Activated naive CD8-positive, alpha-beta T cell treated with anti-CD3 and anti-CD28 coated beads, Interleukin-2, amount 10 ng/mL, durations not matched to agents 7 days and 5 days (primary cell): Measurements from ENCODE around the gene RPL10. TPM values are rescaled to one million over a fixed set of nuclear protein-coding genes. Genes with fewer than 3 reads are reported as not detected.

Source experiments
- ATAC-seq: fragments of 150-1000 bp; cut with Tn5 transposase; one replicate; pipeline ENCODE4 v1.10.0; 2021; ENCODE audit warnings: low read depth, moderate library complexity
- POLR2A ChIA-PET: fragments of 350-600 bp; sonication (Branson Sonifier 250); formaldehyde crosslinking; loops from one replicate; lab custom pipeline; 2021; ENCODE audit warnings: antibody characterized with exemption; lab: Charles Lee
- DNase-seq: peaks from one replicate; pipeline ENCODE4 v3.0.0; 2021
- H3K27ac Mint-ChIP-seq: one replicate; pipeline ENCODE4 v1.8.0; 2022; ENCODE audit warnings: mild to moderate bottlenecking, mixed read lengths
- H3K27me3 Mint-ChIP-seq: one replicate; pipeline ENCODE4 v1.8.0; 2022; ENCODE audit warnings: mild to moderate bottlenecking, moderate library complexity, mixed read lengths
- H3K36me3 Mint-ChIP-seq: one replicate; pipeline ENCODE4 v1.8.0; 2021; ENCODE audit warnings: mild to moderate bottlenecking, mixed read lengths
- H3K4me1 Mint-ChIP-seq: one replicate; pipeline ENCODE4 v1.8.0; 2021; ENCODE audit warnings: mixed read lengths
- H3K4me3 Mint-ChIP-seq: one replicate; pipeline ENCODE4 v1.8.0; 2022; ENCODE audit warnings: mild to moderate bottlenecking, moderate library complexity, mixed read lengths
- H3K9me3 Mint-ChIP-seq: one replicate; pipeline ENCODE4 v1.8.0; 2021; ENCODE audit warnings: mixed read lengths
- microRNA-seq: library from miRNA; unstranded; fragments of <30 nt; microRNA quantifications from one replicate; pipeline ENCODE4 v1.2.0, GENCODE V29; 2022
- total RNA-seq, 2 experiments: library from RNA; stranded (reverse); gene quantifications; one replicate each; pipeline ENCODE4 v1.2.3, GENCODE V29; 2021

Gene RPL10
- total RNA-seq, 2 experiments from 2014 or later: 2,867 to 2,975 TPM

- no peak overlapping the region for H3K27ac Mint-ChIP-seq
- H3K9me3 Mint-ChIP-seq: no peaks in the 10 kb centered on the region
- no peaks in the 10 kb centered on the region for H3K27me3 Mint-ChIP-seq
- POLR2A ChIA-PET: interaction anchor here (0.9 to 1.2 kb wide), 2 partner anchors 14 to 47 kb away, joined by 3 to 4 read pairs; partner anchors contain the start of gene RPL10
- DNase-seq: no peak
- H3K4me3 Mint-ChIP-seq: peak overlapping the region; percentile 28
- H3K36me3 Mint-ChIP-seq: peaks cover 2% of the 10 kb centered on the region
- H3K4me1 Mint-ChIP-seq: peaks cover 3% of the 10 kb centered on the region
- ATAC-seq: no peak
Measured at GRCh38 chrX:154444755-154445246, 46.6 kb downstream of the RPL10 start.

- Mint-ChIP-seq H3K4me1 (peaks cover 3% of the 10 kb centered on the region), H3K27ac (no peak overlapping the region), H3K9me3 (no peaks in the 10 kb centered on the region), H3K36me3 (peaks cover 2% of the 10 kb centered on the region), H3K4me3 (peak overlapping the region; percentile 49), H3K27me3 (no peaks in the 10 kb centered on the region)
- ATAC-seq: no peak
- POLR2A ChIA-PET: interaction anchor here (0.7 to 0.8 kb wide), 2 partner anchors 31 to 48 kb away, joined by 3 read pairs; partner anchors contain the start of gene RPL10
- no peak for DNase-seq
Measured at GRCh38 chrX:154445776-154446175, 47.6 kb downstream of the RPL10 start.

DNA sequence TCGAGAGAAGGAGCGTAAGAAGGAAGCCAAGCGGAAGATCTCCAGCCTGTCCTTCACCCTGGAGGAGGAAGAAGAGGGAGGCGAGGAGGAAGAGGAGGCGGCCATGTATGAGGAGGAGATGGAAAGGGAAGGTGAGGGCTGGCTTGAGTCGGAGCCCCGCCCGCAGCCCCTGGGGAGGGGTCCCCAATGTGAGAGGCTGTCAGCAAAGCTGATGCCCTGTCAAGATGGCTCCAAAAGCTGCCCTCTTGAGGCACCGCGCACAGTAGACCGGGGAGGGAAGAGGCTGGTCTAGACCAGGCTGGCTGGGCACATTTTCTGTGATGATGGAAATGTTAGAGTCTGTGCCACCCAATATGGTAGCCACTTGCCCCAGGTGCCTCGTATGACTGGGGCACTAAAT lies 48.3 kb downstream of the RPL10 start:
- H3K27ac Mint-ChIP-seq: no peak overlapping the region

GRCh38 chrX:154448484-154448883 lies 50.3 kb downstream of the RPL10 start:
- H3K9me3 Mint-ChIP-seq: no peaks in the 10 kb centered on the region
- no peaks in the 10 kb centered on the region for H3K4me1 Mint-ChIP-seq
- H3K27me3 Mint-ChIP-seq: no peaks in the 10 kb centered on the region
- no peak overlapping the region for H3K4me3 Mint-ChIP-seq
- ATAC-seq (no peak), DNase-seq (no peak)
- POLR2A ChIA-PET: no interaction called here
- H3K27ac Mint-ChIP-seq: no peak overlapping the region
- H3K36me3 Mint-ChIP-seq: peaks cover 2% of the 10 kb centered on the region

More for the DNA sequence above, 48.3 kb downstream of the RPL10 start:
- DNase-seq (no peak), ATAC-seq (no peak)
- H3K4me1 Mint-ChIP-seq: peaks cover 2% of the 10 kb centered on the region
- peaks cover 2% of the 10 kb centered on the region for H3K36me3 Mint-ChIP-seq
- H3K27me3 Mint-ChIP-seq: no peaks in the 10 kb centered on the region
- no peak overlapping the region for H3K4me3 Mint-ChIP-seq
- H3K9me3 Mint-ChIP-seq: no peaks in the 10 kb centered on the region
- POLR2A ChIA-PET: interaction anchor here (0.7 to 0.8 kb wide), 2 partner anchors 31 to 49 kb away, joined by 3 read pairs; partner anchors contain the start of gene RPL10

DNA sequence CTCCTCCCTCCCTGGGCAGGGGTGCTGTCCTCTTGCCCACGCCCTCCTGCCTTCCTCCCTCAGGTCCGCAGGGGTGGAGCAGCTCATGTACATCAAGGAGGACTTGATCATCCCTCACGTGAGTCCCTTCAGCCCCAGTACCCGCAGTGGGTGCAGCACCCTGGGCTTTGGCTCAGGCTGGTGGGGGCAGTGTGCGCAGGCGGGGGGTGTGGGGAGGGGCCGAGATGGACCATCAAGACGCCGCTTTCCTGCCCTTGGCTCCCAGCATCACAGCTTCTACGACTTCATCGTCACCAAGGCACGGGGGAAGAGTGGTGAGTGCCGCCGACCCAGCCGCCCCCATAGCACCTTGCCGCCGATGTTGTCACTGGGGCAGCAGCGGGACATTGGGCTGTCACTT lies 51.4 kb downstream of the RPL10 start:
- Mint-ChIP-seq H3K4me1 (no peaks in the 10 kb centered on the region), H3K27me3 (no peaks in the 10 kb centered on the region), H3K9me3 (no peaks in the 10 kb centered on the region), H3K27ac (no peak overlapping the region), H3K36me3 (peaks cover 4% of the 10 kb centered on the region), H3K4me3 (no peak overlapping the region)
- ATAC-seq (no peak), DNase-seq (no peak)
- POLR2A ChIA-PET: interaction anchor here (1.0 kb wide), 1 partner anchor 27 kb away, joined by 3 read pairs; no protein-coding TSS in a partner anchor

DNA sequence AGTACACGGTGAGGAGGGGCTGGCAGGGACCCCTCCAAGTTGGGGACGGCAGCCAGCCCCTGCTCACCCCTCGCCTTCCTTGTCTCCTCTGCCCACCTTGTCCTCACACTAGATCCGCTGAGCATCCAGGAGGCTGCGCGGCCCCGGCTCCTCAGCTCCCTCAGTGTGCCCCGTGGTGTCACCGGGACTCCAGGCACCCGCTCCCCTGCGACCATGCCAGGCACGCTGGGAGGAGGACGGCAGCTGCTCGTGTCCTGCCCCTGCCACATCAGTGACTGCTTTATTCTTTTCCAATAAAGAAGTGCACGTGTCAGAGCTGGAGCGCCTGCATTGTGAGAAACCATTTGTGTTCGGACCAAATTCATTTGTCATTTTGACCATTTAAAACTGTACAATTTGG lies 52.1 kb downstream of the RPL10 start:
- POLR2A ChIA-PET: no interaction called here
- no peak overlapping the region for H3K27ac Mint-ChIP-seq
- H3K36me3 Mint-ChIP-seq: peaks cover 5% of the 10 kb centered on the region
- no peaks in the 10 kb centered on the region for H3K4me1 Mint-ChIP-seq
- DNase-seq (no peak), ATAC-seq (no peak)
- H3K9me3 Mint-ChIP-seq: no peaks in the 10 kb centered on the region
- no peaks in the 10 kb centered on the region for H3K27me3 Mint-ChIP-seq
- no peak overlapping the region for H3K4me3 Mint-ChIP-seq

Small RNA genes within 50 kb of the gene (microRNA-seq; reads per million reads assigned to microRNA genes)
- gene MIR6858: not detected

Other genes with a start within 250 kb of the RPL10 start
- gene OPN1MW, start 215.8 kb upstream of the RPL10 start, total RNA-seq: not detected
- gene OPN1MW2, start 178.6 kb upstream of the RPL10 start, total RNA-seq: not detected
- not detected for gene OPN1MW3, start 140.8 kb upstream of the RPL10 start, total RNA-seq
- not detected for gene TEX28, start 103.3 kb upstream of the RPL10 start, total RNA-seq
- gene TKTL1, start 102.6 kb upstream of the RPL10 start, total RNA-seq: 1 to 10 TPM in 1 of 2 experiments, under 1 TPM in 1; 0.31 to 1.2 TPM
- 100 to 1,000 TPM; 985 to 994 TPM for gene FLNA, start 23.7 kb upstream of the RPL10 start, total RNA-seq
- 10 to 100 TPM; 66.1 to 68.1 TPM for gene EMD, start 19.1 kb upstream of the RPL10 start, total RNA-seq
- gene DNASE1L1, start 10.9 kb downstream of the RPL10 start, total RNA-seq: 10 to 100 TPM; 20.5 to 26.2 TPM
- 10 to 100 TPM; 94.7 to 95.3 TPM for gene TAFAZZIN, start 13.2 kb downstream of the RPL10 start, total RNA-seq
- 10 to 100 TPM; 46.9 to 51.1 TPM for gene ATP6AP1, start 30.3 kb downstream of the RPL10 start, total RNA-seq
- 100 to 1,000 TPM; 138 to 147 TPM for gene GDI1, start 38.8 kb downstream of the RPL10 start, total RNA-seq
- gene FAM50A, start 45.8 kb downstream of the RPL10 start, total RNA-seq: 10 to 100 TPM; 59.2 to 70.3 TPM
- 10 to 100 TPM; 62.5 to 64.1 TPM for gene PLXNA3, start 59.9 kb downstream of the RPL10 start, total RNA-seq
- gene LAGE3, start 80.9 kb downstream of the RPL10 start, total RNA-seq: 10 to 100 TPM; 32.2 to 34.8 TPM
- 10 to 100 TPM; 43.8 to 45.3 TPM for gene UBL4A, start 88.2 kb downstream of the RPL10 start, total RNA-seq
- gene SLC10A3, start 92.3 kb downstream of the RPL10 start, total RNA-seq: 10 to 100 TPM; 25.3 to 27.3 TPM
- 10 to 100 TPM; 42.3 to 45.4 TPM for gene FAM3A, start 117.9 kb downstream of the RPL10 start, total RNA-seq
- 100 to 1,000 TPM in 1 of 2 experiments, 10 to 100 TPM in 1; 89.2 to 102 TPM for gene G6PD, start 148.5 kb downstream of the RPL10 start, total RNA-seq
- gene IKBKG, start 149.2 kb downstream of the RPL10 start, total RNA-seq: 10 to 100 TPM; 56.1 to 61.7 TPM
- not detected for gene CTAG1A, start 186.8 kb downstream of the RPL10 start, total RNA-seq
- not detected for gene CTAG1B, start 220.9 kb downstream of the RPL10 start, total RNA-seq